ENCODE results near the gene CASP7.

DNA sequence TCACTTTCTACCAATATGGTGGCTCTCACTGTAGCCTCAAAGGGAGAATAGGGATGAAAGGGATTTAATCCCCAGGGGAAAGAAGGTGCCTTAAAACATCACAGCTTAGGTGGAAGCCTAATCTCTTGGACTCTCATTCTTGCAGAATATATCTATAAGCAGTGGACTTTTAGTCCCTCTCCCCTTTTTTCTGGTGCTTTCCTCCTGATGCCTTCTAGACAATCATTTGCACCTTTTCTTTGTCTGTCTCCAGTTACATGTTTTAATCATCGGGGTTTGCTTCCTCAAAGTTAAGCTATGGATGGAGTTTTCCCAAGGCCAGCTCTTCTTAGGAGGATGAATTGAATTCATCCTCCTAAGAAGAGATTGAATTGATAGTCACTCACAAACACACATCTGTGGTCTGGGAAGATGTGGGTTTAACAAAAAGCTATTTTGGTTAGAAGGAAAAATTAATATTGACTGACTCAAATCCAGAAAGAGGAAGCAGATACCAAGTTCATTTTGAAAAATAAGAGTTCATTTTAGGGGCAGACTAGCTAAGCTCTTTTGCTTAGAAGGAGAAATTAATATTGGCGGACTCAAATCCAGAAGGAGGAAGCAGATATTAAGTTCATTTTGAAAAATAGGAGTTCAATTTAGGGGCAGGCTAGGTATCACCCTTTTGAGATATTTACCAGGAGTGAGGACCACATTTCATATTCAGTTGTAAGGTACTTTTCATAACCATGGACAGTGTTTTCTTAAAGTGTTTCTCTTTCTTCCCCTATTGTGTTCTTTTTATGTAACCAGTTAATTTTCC is 36.6 kb downstream of the CASP7 start:
- TF ChIP-seq, protein P1, sequence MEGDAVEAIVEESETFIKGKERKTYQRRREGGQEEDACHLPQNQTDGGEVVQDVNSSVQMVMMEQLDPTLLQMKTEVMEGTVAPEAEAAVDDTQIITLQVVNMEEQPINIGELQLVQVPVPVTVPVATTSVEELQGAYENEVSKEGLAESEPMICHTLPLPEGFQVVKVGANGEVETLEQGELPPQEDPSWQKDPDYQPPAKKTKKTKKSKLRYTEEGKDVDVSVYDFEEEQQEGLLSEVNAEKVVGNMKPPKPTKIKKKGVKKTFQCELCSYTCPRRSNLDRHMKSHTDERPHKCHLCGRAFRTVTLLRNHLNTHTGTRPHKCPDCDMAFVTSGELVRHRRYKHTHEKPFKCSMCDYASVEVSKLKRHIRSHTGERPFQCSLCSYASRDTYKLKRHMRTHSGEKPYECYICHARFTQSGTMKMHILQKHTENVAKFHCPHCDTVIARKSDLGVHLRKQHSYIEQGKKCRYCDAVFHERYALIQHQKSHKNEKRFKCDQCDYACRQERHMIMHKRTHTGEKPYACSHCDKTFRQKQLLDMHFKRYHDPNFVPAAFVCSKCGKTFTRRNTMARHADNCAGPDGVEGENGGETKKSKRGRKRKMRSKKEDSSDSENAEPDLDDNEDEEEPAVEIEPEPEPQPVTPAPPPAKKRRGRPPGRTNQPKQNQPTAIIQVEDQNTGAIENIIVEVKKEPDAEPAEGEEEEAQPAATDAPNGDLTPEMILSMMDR (IDR thresholded peaks at IDR 0.05), result no peak
- TF ChIP-seq POLR2AphosphoS5 (IDR thresholded peaks at IDR 0.05) (no peak), POLR2A (IDR thresholded peaks at IDR 0.05) (no peak)
